NAMALWA (cell line): ENCODE data around the gene WDR76.
A peak's percentile ranks its signal among the peaks of the same experiment; 100 is the strongest.
"Not testable (repeated sequence)": the region's sequence is repeated elsewhere in the genome, so short reads cannot be mapped to it uniquely, and the experiment has no call there.

Experiments used
- DNase-seq: peaks from one replicate; pipeline ENCODE4 v3.0.0-alpha.2; 2015; ENCODE audit warnings: low spot score

Gene WDR76

DNA sequence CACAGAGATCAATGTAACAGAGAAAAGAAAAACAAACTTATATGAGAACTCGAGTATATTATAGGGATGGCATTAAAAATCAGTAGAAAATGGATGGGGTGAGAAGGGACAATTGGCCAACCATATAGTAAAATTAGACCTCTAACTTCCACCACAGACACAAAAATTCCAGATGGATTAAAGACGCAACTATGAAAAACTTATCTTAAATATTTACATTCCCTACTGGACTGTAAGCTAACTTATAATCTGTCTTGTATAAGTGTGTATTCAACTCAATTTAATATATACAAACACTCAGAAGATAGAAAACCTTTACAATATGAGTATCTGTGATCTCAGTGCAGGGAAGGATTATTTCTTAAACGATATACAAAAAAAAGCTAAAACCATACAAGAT, 5.3 kb upstream of the WDR76 start:
- DNase-seq = no peak

DNA sequence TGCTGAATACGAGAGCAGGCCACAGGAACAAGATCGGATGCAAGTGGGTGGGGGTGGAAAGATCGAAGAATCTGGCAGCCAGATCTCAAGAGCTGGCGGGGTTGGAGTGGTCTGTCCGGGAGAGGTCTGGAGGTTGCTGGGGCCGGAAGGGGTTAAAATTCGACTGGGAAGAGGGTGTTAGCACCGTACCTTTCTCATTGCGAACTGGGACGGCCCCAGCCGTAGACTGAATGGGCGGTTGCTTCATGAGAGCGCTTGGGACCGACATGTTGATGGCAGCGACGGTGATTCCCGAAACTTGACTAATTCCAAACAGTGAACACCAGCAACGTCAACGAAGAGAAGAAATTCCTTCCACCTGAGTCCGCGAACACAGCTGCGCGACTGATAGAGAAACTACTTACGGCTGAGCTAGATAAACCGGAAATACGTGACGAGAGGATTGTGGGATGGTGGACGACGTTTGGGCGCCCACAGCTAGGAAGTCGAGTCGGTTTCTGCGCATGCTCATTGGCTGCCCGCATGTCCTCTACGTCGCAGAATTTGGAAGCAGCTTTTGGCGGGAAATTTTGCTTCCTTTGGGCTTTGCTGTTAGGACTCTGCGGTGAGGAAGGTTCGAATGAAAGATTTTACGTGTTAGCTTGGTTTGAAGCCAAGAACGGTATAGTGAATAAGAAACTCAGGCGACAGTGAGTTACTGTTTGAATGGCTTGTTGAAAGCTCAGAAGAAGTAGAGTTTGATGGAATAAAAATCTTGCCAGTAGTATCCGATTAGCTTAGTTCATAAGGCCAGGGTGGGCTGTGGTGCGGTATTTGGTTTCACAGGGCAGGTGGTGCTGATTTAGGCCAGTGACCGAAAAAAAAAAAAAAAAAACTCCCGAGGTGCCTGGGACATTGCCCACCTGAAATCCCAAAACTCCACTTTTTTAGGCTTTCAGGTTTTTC, 2.2 kb upstream of the WDR76 start, which contains the start of gene MFAP1:
Gene MFAP1, minus strand, starts transcription at position 389 of the 945 bp plus-strand sequence. Its CDS starts 121 bp downstream, at position 268.
- DNase-seq = peak; percentile 97

DNA sequence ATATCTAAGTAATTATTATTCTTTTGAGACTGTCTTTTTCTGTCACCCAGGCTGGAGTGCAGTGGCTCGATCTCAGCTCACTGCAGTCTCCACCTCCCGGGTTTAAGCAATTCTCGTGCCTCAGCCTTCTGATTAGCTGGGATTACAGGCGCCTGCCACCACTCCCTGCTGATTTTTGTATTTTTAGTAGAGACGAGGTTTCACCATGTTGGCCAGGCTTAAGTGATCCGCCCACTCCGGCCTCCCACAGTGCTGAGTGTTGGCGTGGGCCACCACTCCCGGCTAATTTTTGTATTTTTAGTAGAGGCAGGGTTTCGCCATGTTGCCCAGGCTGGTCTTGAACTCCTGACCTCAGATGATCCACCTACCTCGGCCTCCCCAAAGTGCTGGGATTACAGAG, 1.5 kb upstream of the WDR76 start:
- DNase-seq = not testable (repeated sequence)

DNA sequence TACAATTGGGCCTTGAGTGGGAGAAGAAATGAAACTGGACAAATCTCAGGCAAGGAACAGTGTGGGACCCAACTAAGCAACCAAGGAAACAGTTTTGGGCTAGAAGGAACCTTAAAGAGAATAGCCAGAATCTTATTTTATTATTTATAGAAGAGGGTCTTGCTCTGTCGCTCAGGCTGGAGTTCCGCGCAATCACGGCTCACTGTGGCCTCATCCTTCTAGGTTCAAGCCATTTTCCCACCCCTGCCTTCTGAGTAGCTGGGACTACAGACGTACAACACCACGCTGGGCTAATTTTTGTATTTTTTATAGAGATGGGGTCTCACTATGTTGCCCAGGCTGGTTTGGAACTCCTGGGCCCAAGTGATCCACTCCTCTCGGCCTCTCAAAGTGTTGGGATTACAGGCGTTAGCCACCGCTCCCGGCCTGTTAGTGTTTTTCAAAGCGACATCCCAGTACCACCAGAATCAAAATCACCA, 734 bp upstream of the WDR76 start:
- DNase-seq = no peak

DNA sequence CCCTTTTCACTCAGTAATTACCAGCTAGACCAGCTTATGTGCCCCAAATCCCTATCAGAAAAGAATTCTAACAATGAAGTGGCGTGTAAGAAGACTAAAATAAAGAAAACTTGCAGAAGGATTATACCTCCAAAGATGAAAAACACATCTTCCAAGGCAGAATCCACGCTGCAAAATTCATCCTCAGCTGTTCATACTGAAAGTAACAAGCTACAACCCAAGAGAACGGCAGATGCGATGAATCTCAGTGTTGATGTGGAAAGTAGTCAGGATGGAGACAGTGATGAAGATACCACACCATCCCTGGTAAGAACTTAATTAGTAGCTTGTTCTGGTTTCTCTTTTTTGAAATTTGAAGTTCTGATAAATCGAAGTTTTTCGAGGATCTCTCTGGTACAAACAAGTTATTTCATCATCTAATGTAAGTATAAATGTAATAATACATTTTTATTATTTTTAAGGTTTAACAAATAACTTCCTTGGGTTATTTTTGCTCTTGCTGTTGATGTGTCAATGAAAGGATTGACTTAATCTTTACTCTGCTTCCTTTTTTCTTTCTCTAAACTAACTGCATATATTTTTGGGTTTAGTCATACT, 1.4 kb downstream of the WDR76 start:
- peak; percentile 71 for DNase-seq

DNA sequence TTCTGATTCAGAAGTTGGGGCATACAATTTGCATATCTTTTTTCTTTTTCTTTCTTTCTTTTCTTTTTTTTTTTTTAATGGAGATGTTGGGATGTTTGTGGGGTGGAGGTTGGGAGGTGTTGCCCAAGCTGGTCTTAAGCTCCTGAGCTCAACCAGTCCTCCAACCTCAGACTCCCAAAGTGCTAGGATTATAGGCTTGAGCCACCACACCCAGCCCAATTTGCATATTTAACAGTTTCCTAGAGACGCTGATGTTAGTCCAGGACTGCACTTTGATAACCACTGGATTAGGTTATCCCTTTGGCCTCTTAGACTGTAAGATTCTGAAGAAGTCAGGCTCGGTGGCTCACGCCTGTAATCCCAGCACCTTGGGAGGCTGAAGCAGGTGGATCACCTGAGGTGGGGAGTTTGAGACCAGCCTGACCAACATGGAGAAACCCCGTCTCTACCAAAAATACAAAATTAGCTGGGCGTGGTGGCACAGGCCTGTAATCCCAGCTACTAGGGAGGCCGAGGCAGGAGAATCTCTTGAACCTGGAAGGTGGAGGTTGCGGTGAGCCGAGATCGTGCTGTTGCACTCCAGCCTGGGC, 3.2 kb downstream of the WDR76 start:
- not testable (repeated sequence) for DNase-seq

DNA sequence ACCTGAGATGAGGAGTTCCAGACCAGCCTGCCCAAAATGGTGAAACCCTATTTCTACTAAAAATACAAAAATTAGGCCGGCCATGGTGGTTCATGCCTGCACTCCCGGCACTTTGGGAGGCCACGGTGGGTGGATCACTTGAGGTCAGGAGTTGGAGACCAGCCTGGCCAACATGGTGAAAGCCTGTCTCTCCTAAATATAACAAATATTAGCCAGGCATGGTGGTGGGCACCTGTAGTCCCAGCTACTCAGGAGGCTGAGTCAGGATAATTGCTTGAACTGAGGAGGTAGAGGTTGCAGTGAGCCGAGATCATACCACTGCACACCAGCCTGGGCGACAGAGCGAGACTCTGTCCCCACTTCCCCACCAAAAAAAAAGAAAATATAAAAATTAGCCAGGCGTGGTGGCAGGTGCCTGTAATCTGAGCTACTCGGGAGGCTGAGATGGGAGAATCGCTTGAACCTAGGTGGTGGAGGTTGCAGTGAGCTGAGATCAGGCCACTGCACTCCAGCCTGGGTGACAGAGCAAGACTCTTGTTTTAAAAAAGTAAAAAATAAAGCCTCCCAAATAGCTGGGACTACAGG, 4.0 kb downstream of the WDR76 start:
- DNase-seq = peak; percentile 40

DNA sequence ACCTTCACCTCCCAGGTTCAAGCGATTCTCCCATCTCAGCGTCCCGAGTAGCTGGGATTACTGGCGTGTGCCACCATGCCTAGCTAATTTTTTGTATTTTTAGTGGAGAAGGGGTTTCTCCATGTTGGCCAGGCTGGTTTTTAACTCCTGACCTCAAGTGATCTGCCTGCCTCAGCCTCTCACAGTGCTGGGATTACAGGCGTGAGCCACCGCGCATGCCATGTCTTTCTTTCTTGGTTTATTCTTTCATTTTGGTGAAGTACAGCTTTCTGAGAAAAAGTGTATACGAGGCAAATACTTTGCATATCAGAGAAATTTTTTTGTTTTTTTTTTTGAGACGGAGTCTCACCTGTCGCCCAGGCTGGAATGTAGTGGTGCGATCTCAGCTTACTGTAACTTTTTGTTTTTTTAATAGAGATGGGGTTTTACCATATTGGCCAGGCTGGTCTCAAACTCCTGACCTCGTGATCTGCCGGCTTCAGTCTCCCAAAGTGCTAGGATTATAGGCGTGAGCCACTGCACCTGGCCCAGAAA, 4.8 kb downstream of the WDR76 start:
- DNase-seq = not testable (repeated sequence)

DNA sequence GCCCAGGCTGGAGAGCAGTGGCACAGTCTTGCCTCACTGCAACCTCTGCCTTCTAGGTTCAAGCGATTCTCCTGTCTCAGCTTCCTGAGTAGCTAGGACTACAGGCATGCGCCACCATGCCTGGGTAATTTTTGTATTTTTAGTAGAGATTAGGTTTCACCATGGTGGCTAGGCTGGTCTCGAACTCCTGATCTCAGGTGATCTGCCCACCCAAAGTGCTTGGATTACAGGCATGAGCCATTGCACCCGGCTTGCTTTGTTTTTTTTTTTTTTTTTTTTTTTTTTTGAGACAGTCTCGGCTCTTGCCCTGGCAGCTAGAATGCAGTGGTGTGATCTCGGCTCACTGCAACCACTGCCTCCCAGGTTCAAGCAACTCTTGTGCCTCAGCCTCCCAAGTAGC, 5.7 kb downstream of the WDR76 start:
- not testable (repeated sequence) for DNase-seq

DNA sequence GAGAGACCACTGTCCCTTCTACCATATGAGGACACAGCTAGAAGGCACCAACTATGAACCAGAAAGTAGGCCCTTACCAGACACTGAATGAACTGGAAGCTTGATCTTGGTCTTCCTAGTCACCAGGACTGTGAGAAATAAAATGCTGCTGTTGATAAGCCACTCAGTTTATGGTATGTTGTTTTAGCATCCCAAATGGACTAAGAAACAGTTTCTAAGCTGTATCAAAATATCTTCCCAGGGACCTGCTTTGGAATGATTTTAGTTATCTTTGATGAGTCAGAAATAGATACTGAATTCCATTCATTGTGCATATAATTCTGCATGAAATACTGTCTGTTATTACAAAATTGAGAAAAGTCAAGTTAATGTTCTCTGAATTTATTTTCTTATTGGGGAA, 18.6 kb downstream of the WDR76 start:
- DNase-seq = no peak

DNA sequence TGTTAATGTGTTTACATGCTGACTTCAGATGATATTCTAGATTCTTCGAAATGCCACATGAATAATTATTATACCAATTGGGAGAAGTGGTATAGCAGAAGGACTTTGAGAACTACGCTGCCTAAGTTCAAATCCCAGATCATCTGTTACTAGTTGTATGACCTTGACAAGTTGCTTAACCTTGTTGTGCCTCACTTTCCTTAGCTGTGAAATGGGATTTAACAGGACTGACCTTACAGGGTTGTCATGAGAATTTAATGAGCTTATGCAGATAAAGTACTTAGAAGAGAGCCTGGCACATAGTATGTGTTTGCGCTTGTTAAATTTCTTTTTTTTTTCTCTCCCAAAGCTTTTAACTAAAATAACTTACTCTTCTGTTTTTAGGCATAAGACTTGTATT, 24.4 kb downstream of the WDR76 start:
- no peak for DNase-seq

DNA sequence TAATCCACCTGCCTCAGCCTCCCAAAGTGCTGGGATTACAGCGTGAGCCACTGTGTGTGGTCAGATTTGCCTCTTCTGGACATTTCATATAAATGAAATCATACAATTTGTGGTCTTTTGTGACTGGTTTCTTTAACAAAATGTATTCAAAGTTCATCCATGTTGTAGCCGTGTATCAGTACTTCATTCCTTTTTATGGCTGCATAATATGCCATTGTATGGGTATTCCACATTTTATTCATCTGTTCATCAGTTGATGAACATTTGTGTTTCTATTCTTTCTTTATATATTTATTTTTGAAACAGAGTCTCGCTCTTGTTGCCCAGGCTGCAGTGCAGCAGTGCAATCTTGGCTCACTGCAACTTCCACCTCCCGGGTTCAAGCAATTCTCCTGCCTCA, 25.8 kb downstream of the WDR76 start:
- DNase-seq = no peak

DNA sequence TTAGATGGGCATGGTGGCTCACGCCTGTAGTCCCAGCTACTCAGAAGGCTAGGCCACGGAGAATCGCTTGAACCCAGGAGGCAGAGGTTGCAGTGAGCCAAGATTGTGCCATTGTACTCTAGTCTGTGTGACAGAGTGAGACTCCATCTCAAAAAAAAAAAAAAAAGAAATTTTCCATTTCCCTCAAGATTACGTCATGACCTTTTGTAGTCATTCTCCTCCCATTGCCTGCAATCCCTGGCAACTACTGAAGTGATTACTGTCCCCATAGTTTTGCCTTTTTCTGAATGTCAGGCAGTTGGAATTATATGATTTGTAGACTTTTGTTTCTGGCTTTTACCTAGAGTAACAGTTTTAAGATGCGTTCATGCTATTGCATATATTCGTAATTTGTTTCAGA, 28.0 kb downstream of the WDR76 start:
- no peak for DNase-seq

DNA sequence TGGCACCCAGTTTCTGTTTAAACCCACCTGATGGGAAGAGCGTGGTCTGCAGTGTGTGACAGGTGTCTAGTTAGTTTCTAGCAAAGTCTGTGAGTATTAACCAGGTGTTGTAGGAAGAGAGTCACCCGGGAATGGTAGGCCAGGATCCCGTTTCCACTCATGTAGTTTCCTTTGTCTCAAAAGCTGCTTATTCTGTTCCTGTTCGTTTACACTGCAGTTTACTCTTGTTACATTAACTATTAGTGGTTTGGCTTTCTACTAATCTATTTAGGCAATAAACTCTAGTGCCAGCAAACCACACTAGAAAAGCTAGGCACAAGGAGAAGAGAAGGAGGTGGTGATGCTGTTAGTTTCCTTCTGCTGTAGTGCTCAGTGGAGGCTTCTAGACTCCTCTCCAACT, 32.7 kb downstream of the WDR76 start:
- no peak for DNase-seq

DNA sequence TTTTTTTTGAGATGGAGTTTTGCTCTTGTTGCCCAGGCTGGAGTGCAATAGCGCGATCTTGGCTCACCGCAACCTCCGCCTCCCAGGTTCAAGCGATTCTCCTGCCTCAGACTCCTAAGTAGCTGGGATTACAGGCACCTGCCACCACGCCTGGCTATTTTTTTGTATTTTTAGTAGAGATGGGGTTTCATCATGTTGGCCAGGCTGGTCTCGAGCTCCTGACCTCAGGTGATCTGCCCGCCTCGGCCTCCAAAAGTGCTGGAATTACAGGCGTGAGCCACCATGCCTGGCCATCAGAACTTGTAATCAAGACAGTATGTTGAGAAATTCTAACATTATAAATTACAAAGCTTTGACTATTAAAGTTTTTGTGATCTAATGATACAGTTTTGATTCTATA, 39.8 kb downstream of the WDR76 start:
- not testable (repeated sequence) for DNase-seq

DNA sequence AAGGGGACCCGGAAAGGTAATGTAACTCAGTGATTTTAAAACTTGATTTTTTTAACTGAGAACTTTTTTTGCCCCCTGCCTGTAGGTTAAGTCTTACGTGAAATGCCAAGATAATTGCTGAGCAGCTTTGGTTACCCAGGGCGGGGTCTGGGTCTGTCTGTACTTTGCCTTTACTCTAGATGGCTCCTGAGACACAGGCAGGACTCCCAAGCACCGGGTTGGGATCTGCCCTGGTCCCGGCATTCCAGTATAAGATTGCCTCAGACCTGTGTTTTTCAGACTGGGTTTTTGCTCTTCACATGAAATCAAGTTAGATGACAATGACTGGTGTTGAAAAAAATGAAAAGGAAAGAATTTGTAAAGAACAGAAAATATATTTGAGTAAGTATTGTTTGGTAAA, 40.3 kb downstream of the WDR76 start:
- no peak for DNase-seq

DNA sequence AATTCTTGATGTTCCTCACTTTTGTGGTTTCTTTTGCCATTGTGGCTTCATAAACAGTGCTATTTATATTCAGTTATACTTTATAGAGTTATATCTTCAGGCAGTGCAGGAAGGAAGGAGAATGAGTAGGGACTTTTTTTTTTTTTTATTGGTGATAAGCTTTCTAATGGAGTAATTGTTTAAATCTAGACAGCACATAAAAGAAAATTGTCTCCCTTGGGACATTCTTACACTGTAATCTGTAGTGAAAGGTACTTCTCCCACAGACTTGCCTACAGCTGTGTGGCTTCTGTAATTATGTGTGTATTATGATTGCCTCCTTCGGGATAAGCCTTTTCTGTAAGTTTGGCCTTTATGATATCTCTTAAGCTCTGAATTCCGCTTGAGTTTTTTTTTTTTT, 41.6 kb downstream of the WDR76 start:
- no peak for DNase-seq

DNA sequence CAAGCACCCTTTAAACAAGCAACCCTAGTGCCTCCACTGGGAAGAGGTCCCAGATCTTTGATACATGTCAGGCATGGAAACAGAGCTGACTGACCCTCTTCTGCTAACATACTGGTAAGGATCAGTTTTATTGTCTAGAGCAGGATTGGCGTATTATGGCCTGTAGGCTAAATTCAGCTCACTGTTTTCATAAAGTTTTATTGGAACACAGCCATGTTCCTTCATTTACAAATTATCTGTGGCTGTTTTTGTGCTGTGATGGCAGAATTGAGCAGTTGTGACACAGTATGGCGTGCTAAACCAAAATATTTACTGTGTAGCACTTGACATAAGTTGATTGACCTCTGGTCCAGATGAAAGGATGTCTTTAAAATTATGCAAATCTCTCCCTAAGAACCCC, 45.0 kb downstream of the WDR76 start:
- DNase-seq = no peak

DNA sequence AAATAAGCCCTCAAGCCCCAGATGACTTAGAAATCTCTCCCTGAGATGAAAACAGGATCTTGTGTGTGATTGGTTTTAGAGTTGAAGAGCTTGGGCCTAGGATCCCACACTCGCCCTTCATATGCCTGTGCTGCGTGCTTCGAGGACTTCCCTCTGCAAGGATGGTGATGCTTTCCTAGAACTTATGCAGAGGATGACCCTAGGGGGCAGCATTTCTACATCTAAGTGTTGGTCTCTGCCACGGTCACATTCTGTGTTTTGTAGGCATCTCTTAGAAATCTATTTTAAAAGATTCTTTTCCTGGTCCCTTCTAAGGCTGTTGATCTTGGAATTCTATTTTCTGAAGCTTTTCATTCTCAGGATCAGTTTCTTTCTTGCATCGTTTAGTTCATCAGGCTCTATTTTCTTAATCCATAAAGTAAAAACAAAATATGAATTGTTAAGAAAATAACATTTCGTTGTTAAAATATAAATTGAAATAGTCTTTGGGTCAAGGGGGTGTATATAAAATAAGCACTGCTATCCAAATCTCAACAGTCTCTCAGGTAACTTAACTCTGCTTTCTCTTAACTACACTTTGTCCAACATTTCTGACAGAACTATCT, 45.7 kb downstream of the WDR76 start:
- DNase-seq = peak; percentile 76

DNA sequence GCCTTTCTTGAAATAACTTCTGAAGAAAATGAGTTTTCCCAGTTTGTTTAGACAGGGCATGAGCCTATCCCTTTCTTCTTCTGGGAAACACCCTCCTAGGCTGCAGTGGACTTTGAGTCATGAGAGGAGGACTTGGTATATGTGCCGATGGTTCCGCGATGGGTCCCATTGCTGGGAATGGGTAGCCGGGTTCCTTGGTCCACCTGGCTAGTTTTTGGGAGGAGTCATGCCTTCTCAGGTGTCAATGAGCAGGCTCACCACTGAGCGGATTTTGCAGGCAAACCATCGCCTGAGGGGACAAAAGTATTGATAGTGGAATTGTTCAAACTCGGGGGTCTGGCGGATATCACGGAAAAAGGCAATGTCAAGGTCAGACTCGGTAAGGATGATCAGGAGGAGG, 46.8 kb downstream of the WDR76 start:
- no peak for DNase-seq

DNA sequence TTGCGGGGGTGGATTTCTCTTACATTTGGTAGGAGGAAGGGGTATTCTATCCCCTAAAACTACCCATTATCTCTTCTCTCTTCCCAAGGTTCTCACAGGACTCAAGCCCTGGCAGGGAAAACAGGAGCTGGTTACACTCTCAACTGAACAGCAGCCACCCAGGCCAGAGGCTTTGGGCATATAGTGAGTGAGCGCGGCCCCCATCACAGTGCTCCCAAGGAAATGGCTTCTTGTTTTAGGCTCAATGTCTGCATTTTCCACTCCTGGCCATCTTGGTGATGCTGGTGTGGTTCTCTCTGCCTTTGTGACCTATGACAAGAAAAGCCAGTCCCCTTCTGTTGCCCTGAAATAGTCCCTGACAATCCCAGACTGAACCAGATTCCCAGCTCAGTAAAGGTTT, 50.1 kb downstream of the WDR76 start:
- no peak for DNase-seq

DNA sequence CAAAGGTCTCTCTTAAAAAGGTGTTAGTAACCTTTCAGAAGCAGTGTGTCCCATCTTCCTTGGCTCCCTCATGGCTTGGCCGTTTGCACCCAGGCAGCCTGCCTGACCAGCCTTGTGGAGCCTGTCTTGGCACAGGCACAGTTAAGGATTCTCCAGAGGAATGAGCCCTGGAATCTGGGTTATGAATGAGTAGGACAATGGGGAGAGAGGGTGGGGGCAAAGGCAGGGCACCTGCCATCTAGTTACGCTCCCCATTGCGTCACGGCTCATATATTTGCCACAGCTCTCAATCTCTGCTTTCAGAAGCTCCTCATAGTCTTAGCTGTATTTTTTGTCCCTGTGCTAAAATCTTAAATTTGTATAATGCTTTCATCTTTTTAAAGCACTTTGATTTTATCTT, 50.6 kb downstream of the WDR76 start:
- DNase-seq = no peak
